GM12872 (cell line): ENCODE measurements around the gene TMEM154.

Source experiments
- CTCF ChIP-seq: IDR thresholded peaks from 3 replicates; pipeline ENCODE4 v1.5.1; 2011; ENCODE audit warnings: low read depth, mild to moderate bottlenecking, low read length, moderate library complexity; ENCODE audit not compliant: insufficient read depth

TMEM154 gene

GRCh38 chr4:152651473-152652060 lies 28.2 kb downstream of the TMEM154 start:
- no peak for TF ChIP-seq CTCF

- no peak for TF ChIP-seq CTCF
Observed at GRCh38 chr4:152646221-152646620, 33.6 kb downstream of the TMEM154 start.

- no peak for TF ChIP-seq CTCF
Observed at GRCh38 chr4:152644130-152644529, 35.7 kb downstream of the TMEM154 start.

- TF ChIP-seq CTCF, result no peak
Observed at GRCh38 chr4:152643153-152644035, 36.4 kb downstream of the TMEM154 start.

- TF ChIP-seq CTCF, result peak; percentile 41; the same call in 1 of the 3 replicates
Observed at GRCh38 chr4:152640058-152640921, 39.5 kb downstream of the TMEM154 start.

- no peak for TF ChIP-seq CTCF
Observed at GRCh38 chr4:152635851-152636250, 43.9 kb downstream of the TMEM154 start.
